Esophagus muscularis mucosa (tissue), 4 donors: ENCODE results near the gene PPARG. TPM values are rescaled to one million over a fixed set of nuclear protein-coding genes. Genes with fewer than 3 reads are reported as not detected.

ENCODE experiments used
- DNase-seq: peaks from one replicate; pipeline ENCODE4 v3.0.0-alpha.2; 2017; ENCODE audit errors: extremely low spot score
- H3K27ac ChIP-seq, 4 donors: fragments of 200-600 bp; sonication (generic); replicated peaks in 1 of 4; 1 replicate in 3 of 4; 2 replicates in 1 of 4; pipeline ENCODE4 v1.5.1; 2016 to 2019; ENCODE audit warnings: mild to moderate bottlenecking in 1 of 4
- H3K27me3 ChIP-seq, 4 donors: fragments of 200-600 bp; sonication (generic); one replicate each; pipeline versions ENCODE4 v1.5.1 to v1.6.0; 2016 to 2019
- H3K36me3 ChIP-seq, 4 donors: fragments of 200-600 bp; sonication (generic); one replicate each; pipeline ENCODE4 v1.5.1; 2016 to 2019
- H3K4me1 ChIP-seq, 4 donors: fragments of 200-600 bp; sonication (generic); one replicate each; pipeline ENCODE4 v1.5.1; 2016 to 2019
- H3K4me3 ChIP-seq, 4 donors: fragments of 200-600 bp; sonication (generic); 1 replicate in 2 of 4; 2 replicates in 2 of 4; pipeline ENCODE4 v1.5.1; 2016 to 2019; ENCODE audit warnings: mild to moderate bottlenecking in 4 of 4, moderate library complexity in 1 of 4
- H3K9me3 ChIP-seq, 4 donors: fragments of 200-600 bp; sonication (generic); 1 replicate in 3 of 4; 2 replicates in 1 of 4; pipeline ENCODE4 v1.5.1; 2016 to 2019
- CTCF ChIP-seq, 3 experiments: fragments of 200-600 bp in 2 of 3; fragments of 450-650 bp in 1 of 3; sonication (generic) in 2 of 3; IDR thresholded peaks; one replicate each; pipeline ENCODE4 v1.5.1; 2017 to 2019; ENCODE audit warnings: antibody characterized with exemption in 3 of 3, mild to moderate bottlenecking in 2 of 3, moderate library complexity in 1 of 3
- EP300 ChIP-seq: sonication (generic); formaldehyde crosslinking; IDR thresholded peaks from one replicate; pipeline ENCODE4 v1.6.1; 2017; ENCODE audit warnings: antibody characterized with exemption
- POLR2A ChIP-seq: fragments of 450-650 bp; IDR thresholded peaks from one replicate; pipeline ENCODE4 v1.6.1; 2017; ENCODE audit warnings: antibody characterized with exemption, moderate library complexity, mild to moderate bottlenecking, low read depth
- POLR2AphosphoS5 ChIP-seq, 2 donors: sonication (generic); formaldehyde crosslinking; IDR thresholded peaks; one replicate each; pipeline ENCODE4 v1.6.1; 2017; ENCODE audit warnings: antibody characterized with exemption in 2 of 2
- WGBS: methylation state at CpG from one replicate; pipeline ENCODE4 v1.1.5; 2018; 5-methylcytosine and 5-hydroxymethylcytosine counted together
- intact Hi-C: fragments of 100-400 bp; cut with DNase I; formaldehyde crosslinking; loops from one replicate; pipeline ENCODE4 v1.15.1; 2023
- total RNA-seq, 4 donors: library from RNA; depleted of rRNA; stranded (reverse); fragments of >200 nt; gene quantifications; one replicate each; pipeline versions ENCODE4 v1.1.0 to v1.2.1, GENCODE V29; 2016

PPARG gene
- total RNA-seq, 4 donors from 2014 or later: 3.7 to 10.6 (median 8.8) TPM

GRCh38 chr3:12388185-12388584 is 99.3 kb downstream of the PPARG start:
- Histone ChIP-seq H3K27me3 (no peaks in the 10 kb centered on the region), H3K9me3 (no peaks in the 10 kb centered on the region), H3K36me3 (peaks cover 0 to 20% (median 0%) of the 10 kb centered on the region in 4 donors), H3K27ac (no peak overlapping the region), H3K4me1 (no peaks in the 10 kb centered on the region), H3K4me3 (no peak overlapping the region)
- intact Hi-C loops: no loop called here
- DNase-seq: no peak
- TF ChIP-seq POLR2A (no peak), EP300 (no peak), POLR2AphosphoS5 (IDR thresholded peaks at IDR 0.05) (no peak), CTCF (IDR thresholded peaks at IDR 0.05) (no peak)
- WGBS: 75% methylated on average over 1 of the region's 1 CpG

- peaks cover 0 to 5% (median 0%) of the 10 kb centered on the region in 4 donors for H3K4me1 ChIP-seq
Measured at GRCh38 chr3:12392101-12392878, 103.4 kb downstream of the PPARG start.

GRCh38 chr3:12393894-12394293 is 105.0 kb downstream of the PPARG start:
- intact Hi-C loops: no loop called here
- Histone ChIP-seq H3K27me3 (no peaks in the 10 kb centered on the region), H3K4me3 (no peak overlapping the region), H3K4me1 (peaks cover 0 to 5% (median 0%) of the 10 kb centered on the region in 4 donors), H3K9me3 (no peaks in the 10 kb centered on the region), H3K36me3 (peaks cover 0 to 7% (median 0%) of the 10 kb centered on the region in 4 donors), H3K27ac (no peak overlapping the region)
- TF ChIP-seq POLR2A: no peak
- no peak for TF ChIP-seq EP300
- no peak for TF ChIP-seq CTCF (IDR thresholded peaks at IDR 0.05)
- no peak for TF ChIP-seq POLR2AphosphoS5 (IDR thresholded peaks at IDR 0.05)
- no peak for DNase-seq
- WGBS: 79% methylated on average over 1 of the region's 1 CpG

More at GRCh38 chr3:12392101-12392878, 103.4 kb downstream of the PPARG start:
- Histone ChIP-seq H3K27ac (no peak overlapping the region), H3K27me3 (no peaks in the 10 kb centered on the region), H3K4me3 (no peak overlapping the region), H3K36me3 (peaks cover 0 to 7% (median 0%) of the 10 kb centered on the region in 4 donors), H3K9me3 (no peaks in the 10 kb centered on the region)
- TF ChIP-seq POLR2A: no peak
- WGBS: 74% methylated on average over 8 of the region's 8 CpGs
- intact Hi-C loops: no loop called here
- DNase-seq: no peak

GRCh38 chr3:12394569-12395271 is 105.8 kb downstream of the PPARG start:
- intact Hi-C loops: no loop called here
- peaks cover 0 to 5% (median 0%) of the 10 kb centered on the region in 4 donors for H3K4me1 ChIP-seq
- H3K27ac ChIP-seq: no peak overlapping the region
- no peak overlapping the region for H3K4me3 ChIP-seq
- no peaks in the 10 kb centered on the region for H3K9me3 ChIP-seq
- DNase-seq: no peak
- H3K36me3 ChIP-seq: peaks cover 0 to 13% (median 0%) of the 10 kb centered on the region in 4 donors
- TF ChIP-seq CTCF (IDR thresholded peaks at IDR 0.05) (no peak), EP300 (no peak), POLR2A (no peak)
- 79% methylated on average over 4 of the region's 4 CpGs for WGBS
- no peaks in the 10 kb centered on the region for H3K27me3 ChIP-seq

- Histone ChIP-seq H3K9me3 (no peaks in the 10 kb centered on the region), H3K27me3 (no peaks in the 10 kb centered on the region), H3K27ac (no peak overlapping the region), H3K4me3 (no peak overlapping the region), H3K36me3 (peaks cover 0 to 13% (median 0%) of the 10 kb centered on the region in 4 donors), H3K4me1 (peaks cover 0 to 5% (median 0%) of the 10 kb centered on the region in 4 donors)
- WGBS: 81% methylated on average over 5 of the region's 5 CpGs
- DNase-seq: no peak
- no peak for TF ChIP-seq CTCF (IDR thresholded peaks at IDR 0.05)
- no peak for TF ChIP-seq EP300
- TF ChIP-seq POLR2A: no peak
- intact Hi-C loops: no loop called here
Measured at GRCh38 chr3:12395349-12396012, 106.6 kb downstream of the PPARG start.
